Stomach (tissue), 9 donors: Measurements from ENCODE around the gene PRM2. TPM values are rescaled to one million over a fixed set of nuclear protein-coding genes. Genes with fewer than 3 reads are reported as not detected.
"Not testable (repeated sequence)": the region's sequence is repeated elsewhere in the genome, so short reads cannot be mapped to it uniquely, and the experiment has no call there.

ENCODE experiments used
- DNase-seq, 2 donors: peaks; one replicate each; pipeline versions ENCODE4 v3.0.0 to v3.0.0-alpha.2; 2013 to 2019
- H3K27ac ChIP-seq, 5 donors: fragments of 200-600 bp in 4 of 5; sonication (generic) in 4 of 5; one replicate each; pipeline ENCODE4 v1.5.1; 2013 to 2019; ENCODE audit warnings: mild to moderate bottlenecking in 1 of 5, moderate library complexity in 1 of 5
- H3K27me3 ChIP-seq, 3 donors: fragments of 200-600 bp; sonication (generic); one replicate each; pipeline ENCODE4 v1.5.1; 2017 to 2019; ENCODE audit warnings: mixed run types in 1 of 3
- H3K36me3 ChIP-seq, 4 donors: fragments of 200-600 bp; sonication (generic); 1 replicate in 3 of 4; 2 replicates in 1 of 4; pipeline ENCODE4 v1.5.1; 2016 to 2019
- H3K4me1 ChIP-seq, 4 donors: fragments of 200-600 bp; sonication (generic); one replicate each; pipeline ENCODE4 v1.5.1; 2016 to 2019
- H3K4me3 ChIP-seq, 4 donors: fragments of 200-600 bp; sonication (generic) in 3 of 4; one replicate each; pipeline ENCODE4 v1.5.1; 2016 to 2019; ENCODE audit warnings: mild to moderate bottlenecking in 1 of 4
- H3K9me3 ChIP-seq, 4 donors: fragments of 200-600 bp; sonication (generic); one replicate each; pipeline ENCODE4 v1.5.1; 2016 to 2019
- EP300 ChIP-seq: sonication (generic); formaldehyde crosslinking; IDR thresholded peaks from one replicate; pipeline ENCODE4 v1.6.1; 2017; ENCODE audit warnings: antibody characterized with exemption
- POLR2A ChIP-seq, 4 donors: fragments of 450-650 bp; IDR thresholded peaks; one replicate each; pipeline ENCODE4 v1.6.1; 2016; ENCODE audit warnings: antibody characterized with exemption in 4 of 4, control low read depth in 2 of 4, mild to moderate bottlenecking in 1 of 4, moderate library complexity in 1 of 4
- POLR2AphosphoS5 ChIP-seq, 3 donors: sonication (generic); formaldehyde crosslinking; IDR thresholded peaks; one replicate each; pipeline ENCODE4 v1.6.1; 2016; ENCODE audit warnings: antibody characterized with exemption in 3 of 3
- WGBS, 5 donors: extraction: QIAGEN DNeasy Blood & Tissue Kit in 3 of 5; methylation state at CpG; one replicate each; pipeline versions ENCODE4 v1.1.5 to v1.1.7; 2013 to 2018; 5-methylcytosine and 5-hydroxymethylcytosine counted together
- intact Hi-C: fragments of 100-400 bp; cut with DNase I; formaldehyde crosslinking; loops from one replicate; pipeline ENCODE4 v1.15.1; 2023; ENCODE audit warnings: low total_unique reads
- polyA plus RNA-seq, 3 donors: library from polyadenylated mRNA; stranded (reverse); fragments of 200-250 nt; gene quantifications; one replicate each; pipeline ENCODE4 v1.2.3, GENCODE V29; 2013
- total RNA-seq, 5 donors: library from RNA; depleted of rRNA; stranded (reverse); fragments of >200 nt; gene quantifications; one replicate each; pipeline versions ENCODE4 v1.1.0 to v1.2.3, GENCODE V29; 2014 to 2016
- TF ChIP-seq, protein P1 (sequence below), 7 experiments: fragments of 450-650 bp in 4 of 7; fragments of 200-600 bp in 3 of 7; sonication (generic) in 3 of 7; IDR thresholded peaks; one replicate each; pipeline ENCODE4 v1.5.1; 2016 to 2019; ENCODE audit warnings: antibody characterized with exemption in 7 of 7, control low read depth in 2 of 7, mild to moderate bottlenecking in 1 of 7
- donor health status: healthy with polysubstance abuse.
- donor health status: Bipolar disorder and iron deficiency.
- donor health status: healthy.

PRM2 gene
- total and polyA plus RNA-seq, 8 donors = not detected

DNA sequence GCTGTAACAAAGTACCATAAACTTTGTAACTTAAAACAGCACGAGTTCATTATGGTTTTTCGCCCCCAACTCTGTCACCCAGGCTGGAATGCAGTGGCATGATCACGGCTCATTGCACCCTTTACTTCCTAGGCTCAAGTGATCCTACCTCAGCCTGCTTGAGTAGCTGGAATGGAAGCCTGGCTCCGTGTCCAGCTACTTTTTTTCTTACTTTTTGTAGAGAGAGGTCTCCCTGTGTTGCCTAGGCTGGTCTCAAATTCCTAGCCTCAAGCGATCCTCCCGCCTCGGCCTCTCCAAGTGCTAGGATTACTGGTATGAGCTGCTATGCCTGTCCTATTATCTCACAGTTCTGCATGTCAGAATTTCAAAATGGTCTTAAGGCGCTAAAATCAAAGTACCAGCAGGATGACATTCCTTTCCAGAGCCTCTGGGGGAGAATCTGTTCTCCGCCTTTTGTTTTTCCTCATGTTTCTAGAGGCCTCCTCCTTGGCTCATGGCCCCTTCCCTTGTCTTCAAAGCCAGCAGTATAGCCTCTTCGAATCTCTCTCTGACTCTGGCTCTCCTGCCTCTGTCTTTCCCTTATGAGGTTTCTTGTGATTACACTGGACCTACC, 14.9 kb upstream of the PRM2 start:
- Histone ChIP-seq H3K4me1 (peaks cover 0 to 6% (median 3%) of the 10 kb centered on the region in 4 donors), H3K9me3 (no peaks in the 10 kb centered on the region), H3K27me3 (no peaks in the 10 kb centered on the region), H3K36me3 (no peaks in the 10 kb centered on the region), H3K27ac (no peak overlapping the region), H3K4me3 (no peak overlapping the region)
- intact Hi-C loops = no loop called here
- DNase-seq = peak in 1 of 2 donors; percentile 46
- WGBS, 5 donors = 67 to 84% (median 74%) methylated on average over 10 of the region's 10 CpGs
- TF ChIP-seq POLR2A (IDR thresholded peaks at IDR 0.05) = no peak
- TF ChIP-seq, protein P1, sequence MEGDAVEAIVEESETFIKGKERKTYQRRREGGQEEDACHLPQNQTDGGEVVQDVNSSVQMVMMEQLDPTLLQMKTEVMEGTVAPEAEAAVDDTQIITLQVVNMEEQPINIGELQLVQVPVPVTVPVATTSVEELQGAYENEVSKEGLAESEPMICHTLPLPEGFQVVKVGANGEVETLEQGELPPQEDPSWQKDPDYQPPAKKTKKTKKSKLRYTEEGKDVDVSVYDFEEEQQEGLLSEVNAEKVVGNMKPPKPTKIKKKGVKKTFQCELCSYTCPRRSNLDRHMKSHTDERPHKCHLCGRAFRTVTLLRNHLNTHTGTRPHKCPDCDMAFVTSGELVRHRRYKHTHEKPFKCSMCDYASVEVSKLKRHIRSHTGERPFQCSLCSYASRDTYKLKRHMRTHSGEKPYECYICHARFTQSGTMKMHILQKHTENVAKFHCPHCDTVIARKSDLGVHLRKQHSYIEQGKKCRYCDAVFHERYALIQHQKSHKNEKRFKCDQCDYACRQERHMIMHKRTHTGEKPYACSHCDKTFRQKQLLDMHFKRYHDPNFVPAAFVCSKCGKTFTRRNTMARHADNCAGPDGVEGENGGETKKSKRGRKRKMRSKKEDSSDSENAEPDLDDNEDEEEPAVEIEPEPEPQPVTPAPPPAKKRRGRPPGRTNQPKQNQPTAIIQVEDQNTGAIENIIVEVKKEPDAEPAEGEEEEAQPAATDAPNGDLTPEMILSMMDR (IDR thresholded peaks at IDR 0.05) = no peak
- TF ChIP-seq POLR2AphosphoS5 (IDR thresholded peaks at IDR 0.05) = no peak
- TF ChIP-seq EP300 = no peak

DNA sequence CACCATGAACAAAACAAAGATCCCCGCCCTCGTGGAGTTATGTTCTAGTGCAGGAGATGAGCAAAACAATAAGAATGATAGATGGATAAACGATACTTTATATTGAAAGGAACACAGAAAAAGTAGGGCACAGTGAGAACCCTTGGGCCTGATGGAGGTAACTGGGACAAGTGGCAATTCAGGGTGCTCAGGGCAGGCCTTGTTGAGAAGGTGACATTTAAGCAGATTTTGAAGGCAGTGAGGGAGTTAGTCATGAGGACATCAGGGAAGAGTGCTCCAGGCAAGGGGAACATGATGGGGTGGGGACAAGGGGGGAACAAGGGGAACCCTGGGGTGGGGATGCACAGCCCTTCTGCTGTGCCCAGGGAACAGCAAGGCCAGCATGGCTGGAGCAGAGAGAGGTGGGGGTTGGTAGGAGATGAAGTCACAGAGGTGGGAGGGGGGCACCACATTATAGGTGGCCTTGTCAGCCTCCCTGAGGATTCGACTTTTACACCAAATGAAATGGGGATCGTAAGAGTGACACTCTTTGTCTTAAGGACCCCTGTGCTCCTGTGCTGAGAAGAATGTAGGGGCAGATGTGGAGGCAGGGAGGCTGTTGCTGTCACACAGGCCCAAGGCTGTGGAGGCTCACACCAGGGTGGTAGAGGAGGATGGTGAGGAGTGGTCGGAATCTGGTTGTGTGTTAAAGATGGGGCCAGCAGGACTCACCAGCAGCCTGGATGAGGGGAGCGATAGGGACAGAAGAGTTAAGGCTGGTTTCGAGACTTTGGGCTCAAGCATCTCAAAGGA, 14.0 kb upstream of the PRM2 start:
- Histone ChIP-seq H3K4me1 (no peaks in the 10 kb centered on the region), H3K27me3 (no peaks in the 10 kb centered on the region), H3K36me3 (no peaks in the 10 kb centered on the region), H3K27ac (no peak overlapping the region), H3K4me3 (no peak overlapping the region), H3K9me3 (no peaks in the 10 kb centered on the region)
- WGBS, 5 donors = 91 to 94% (median 93%) methylated on average over 8 of the region's 8 CpGs
- no peak for DNase-seq
- TF ChIP-seq POLR2A (IDR thresholded peaks at IDR 0.05) (no peak), EP300 (no peak)
- intact Hi-C loops = no loop called here

DNA sequence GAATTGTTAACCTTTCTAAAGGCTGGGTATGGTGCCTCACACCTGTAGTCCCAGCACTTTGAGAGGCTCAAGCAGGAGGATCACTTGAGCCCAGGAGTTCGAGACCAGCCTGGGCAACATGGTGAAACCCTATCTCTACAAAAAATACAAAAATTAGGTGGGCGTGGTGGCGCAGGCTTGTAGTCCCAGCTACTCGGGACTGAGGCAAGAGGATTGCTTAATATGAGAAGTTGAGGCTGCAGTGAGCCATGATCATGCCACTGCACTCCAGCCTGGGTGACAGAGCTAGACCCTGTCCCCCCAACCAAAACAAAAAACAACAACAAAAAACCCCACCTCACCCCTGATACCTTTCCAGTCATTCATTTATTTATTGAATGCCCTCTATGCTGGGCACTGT, 13.4 kb upstream of the PRM2 start:
- H3K4me1 ChIP-seq, intact Hi-C loops, H3K9me3 ChIP-seq, H3K27ac ChIP-seq, H3K27me3 ChIP-seq, H3K4me3 ChIP-seq, H3K36me3 ChIP-seq, DNase-seq: not testable (repeated sequence)
- 81 to 96% (median 89%) methylated on average over 4 of the region's 4 CpGs for WGBS, 5 donors

GRCh38 chr16:11289202-11289601, 12.9 kb upstream of the PRM2 start:
- H3K27me3 ChIP-seq = no peaks in the 10 kb centered on the region
- intact Hi-C loops = no loop called here
- no peaks in the 10 kb centered on the region for H3K36me3 ChIP-seq
- DNase-seq = no peak
- WGBS, 5 donors = 95 to 100% (median 98%) methylated on average over 2 of the region's 2 CpGs
- no peak for TF ChIP-seq EP300
- no peak for TF ChIP-seq POLR2AphosphoS5 (IDR thresholded peaks at IDR 0.05)
- TF ChIP-seq, protein P1 (IDR thresholded peaks at IDR 0.05) = no peak
- no peak for TF ChIP-seq POLR2A (IDR thresholded peaks at IDR 0.05)
- H3K4me3 ChIP-seq = no peak overlapping the region
- H3K4me1 ChIP-seq = no peaks in the 10 kb centered on the region
- no peak overlapping the region for H3K27ac ChIP-seq
- no peaks in the 10 kb centered on the region for H3K9me3 ChIP-seq

- TF ChIP-seq EP300 = no peak
- TF ChIP-seq, protein P1 (IDR thresholded peaks at IDR 0.05) = no peak
- no peak for TF ChIP-seq POLR2AphosphoS5 (IDR thresholded peaks at IDR 0.05)
- TF ChIP-seq POLR2A (IDR thresholded peaks at IDR 0.05) = no peak
- DNase-seq = no peak
- H3K27me3 ChIP-seq = no peaks in the 10 kb centered on the region
Observed at GRCh38 chr16:11285842-11286241, 9.6 kb upstream of the PRM2 start.

More at GRCh38 chr16:11285842-11286241, 9.6 kb upstream of the PRM2 start:
- Histone ChIP-seq H3K4me3 (no peak overlapping the region), H3K9me3 (no peaks in the 10 kb centered on the region), H3K27ac (no peak overlapping the region), H3K4me1 (no peaks in the 10 kb centered on the region), H3K36me3 (no peaks in the 10 kb centered on the region)
- WGBS, 5 donors = 80 to 93% (median 85%) methylated on average over 2 of the region's 2 CpGs
- intact Hi-C loops = no loop called here
